Esophagus (tissue), 2 donors: ENCODE data around the gene ABCC9. TPM values are rescaled to one million over a fixed set of nuclear protein-coding genes. Genes with fewer than 3 reads are reported as not detected.

Experiments
- H3K27ac ChIP-seq, 2 donors: one replicate each; pipeline ENCODE4 v1.5.1; 2013; ENCODE audit warnings: low read depth in 2 of 2, mild to moderate bottlenecking in 2 of 2, inconsistent platforms in 1 of 2, low read length in 1 of 2, moderate library complexity in 1 of 2
- H3K27me3 ChIP-seq, 2 donors: one replicate each; pipeline ENCODE4 v1.6.1; 2013; ENCODE audit warnings: low read length in 2 of 2, control low read depth in 1 of 2, mild to moderate bottlenecking in 1 of 2; ENCODE audit not compliant: insufficient read depth in 2 of 2, control insufficient read depth in 1 of 2
- H3K36me3 ChIP-seq, 2 donors: one replicate each; pipeline ENCODE4 v1.6.1; 2013; ENCODE audit warnings: low read length in 1 of 2; ENCODE audit not compliant: control insufficient read depth in 2 of 2, insufficient read depth in 2 of 2
- H3K4me1 ChIP-seq, 2 donors: one replicate each; pipeline ENCODE4 v1.6.1; 2013; ENCODE audit warnings: low read length in 1 of 2; ENCODE audit not compliant: control insufficient read depth in 2 of 2, insufficient read depth in 2 of 2
- H3K4me3 ChIP-seq, 2 donors: one replicate each; pipeline ENCODE4 v1.5.1; 2013; ENCODE audit warnings: low read length in 2 of 2, mild to moderate bottlenecking in 2 of 2, low read depth in 1 of 2, moderate library complexity in 1 of 2
- H3K9me3 ChIP-seq, 2 donors: one replicate each; pipeline ENCODE4 v1.6.1; 2013; ENCODE audit warnings: mild to moderate bottlenecking in 2 of 2, low read depth in 1 of 2, low read length in 1 of 2, moderate library complexity in 1 of 2; ENCODE audit not compliant: control insufficient read depth in 2 of 2, insufficient read depth in 1 of 2
- WGBS, 2 donors: extraction: QIAGEN DNeasy Blood & Tissue Kit; methylation state at CpG; one replicate each; pipeline ENCODE4 v1.1.7; 2013; 5-methylcytosine and 5-hydroxymethylcytosine counted together
- polyA plus RNA-seq, 2 donors: library from polyadenylated mRNA; stranded (reverse); fragments of 200-250 nt; gene quantifications; one replicate each; pipeline ENCODE4 v1.2.3, GENCODE V29; 2013
- donor health status: healthy with polysubstance abuse.
- donor health status: Bipolar disorder and iron deficiency.

The ABCC9 gene
- polyA plus RNA-seq, 2 donors = 0.61 to 1.6 TPM

DNA sequence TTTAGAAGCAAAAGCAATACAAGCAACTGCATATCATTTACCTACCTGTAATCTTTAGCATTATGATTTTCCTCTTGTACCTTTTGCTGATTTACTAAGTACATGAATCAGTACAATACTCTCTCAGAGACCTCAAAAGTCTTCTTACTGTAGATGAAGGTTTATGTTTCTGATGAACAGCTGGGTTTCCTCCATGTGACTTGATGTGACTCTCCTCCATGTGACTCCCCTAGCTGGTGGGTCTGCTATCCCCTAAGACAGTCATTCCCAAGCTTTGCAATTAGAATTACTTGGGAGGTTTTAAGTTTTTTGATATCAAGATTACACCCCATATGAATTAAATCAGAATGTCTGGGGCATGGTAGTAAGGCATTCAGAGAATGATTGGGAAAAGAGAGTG, 32.0 kb upstream of the ABCC9 start:
- no peak overlapping the region for H3K4me3 ChIP-seq
- no peaks in the 10 kb centered on the region for H3K4me1 ChIP-seq
- H3K9me3 ChIP-seq = no peaks in the 10 kb centered on the region
- H3K36me3 ChIP-seq = no peaks in the 10 kb centered on the region
- no peak overlapping the region for H3K27ac ChIP-seq
- no peaks in the 10 kb centered on the region for H3K27me3 ChIP-seq

DNA sequence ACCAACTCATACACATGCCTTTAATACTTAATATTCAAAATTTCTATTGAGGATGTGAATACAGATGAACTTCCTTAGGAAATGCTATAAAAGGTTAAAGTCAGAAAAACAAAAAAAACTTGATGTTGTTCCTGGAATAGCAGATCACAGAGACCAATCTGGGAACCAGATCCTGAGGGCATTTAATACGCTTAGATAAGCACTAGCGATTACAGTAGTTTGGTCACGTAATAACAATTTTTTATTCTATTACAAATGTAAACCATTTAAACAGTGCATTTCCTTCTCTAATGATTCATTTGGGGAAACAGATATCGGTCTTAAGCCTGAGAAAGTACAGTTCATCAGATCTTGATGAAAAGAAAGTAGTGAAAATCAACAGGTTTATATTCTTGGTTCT, 30.8 kb upstream of the ABCC9 start:
- Histone ChIP-seq H3K9me3 (no peaks in the 10 kb centered on the region), H3K4me3 (no peak overlapping the region), H3K27ac (no peak overlapping the region), H3K4me1 (no peaks in the 10 kb centered on the region), H3K27me3 (no peaks in the 10 kb centered on the region), H3K36me3 (no peaks in the 10 kb centered on the region)
- 74 to 76% methylated on average over 4 of the region's 4 CpGs for WGBS, 2 donors

- H3K4me1 ChIP-seq = no peaks in the 10 kb centered on the region
- no peak overlapping the region for H3K4me3 ChIP-seq
- no peaks in the 10 kb centered on the region for H3K36me3 ChIP-seq
- no peak overlapping the region for H3K27ac ChIP-seq
- no peaks in the 10 kb centered on the region for H3K9me3 ChIP-seq
- H3K27me3 ChIP-seq = no peaks in the 10 kb centered on the region
- 13 to 14% methylated on average over 1 of the region's 1 CpG for WGBS, 2 donors
These were observed 30.1 kb upstream of the ABCC9 start for GRCh38 chr12:21971344-21971743.

GRCh38 chr12:21962821-21963220, 21.6 kb upstream of the ABCC9 start:
- Histone ChIP-seq H3K27me3 (no peaks in the 10 kb centered on the region), H3K27ac (no peak overlapping the region), H3K36me3 (no peaks in the 10 kb centered on the region), H3K4me3 (no peak overlapping the region), H3K4me1 (no peaks in the 10 kb centered on the region), H3K9me3 (no peaks in the 10 kb centered on the region)
- 91 to 96% methylated on average over 5 of the region's 5 CpGs for WGBS, 2 donors

- Histone ChIP-seq H3K4me3 (no peak overlapping the region), H3K9me3 (no peaks in the 10 kb centered on the region), H3K4me1 (no peaks in the 10 kb centered on the region), H3K27me3 (no peaks in the 10 kb centered on the region), H3K27ac (no peak overlapping the region), H3K36me3 (no peaks in the 10 kb centered on the region)
- WGBS, 2 donors = 86 to 96% methylated on average over 5 of the region's 5 CpGs
These were observed 21.0 kb upstream of the ABCC9 start for GRCh38 chr12:21962236-21962635.

DNA sequence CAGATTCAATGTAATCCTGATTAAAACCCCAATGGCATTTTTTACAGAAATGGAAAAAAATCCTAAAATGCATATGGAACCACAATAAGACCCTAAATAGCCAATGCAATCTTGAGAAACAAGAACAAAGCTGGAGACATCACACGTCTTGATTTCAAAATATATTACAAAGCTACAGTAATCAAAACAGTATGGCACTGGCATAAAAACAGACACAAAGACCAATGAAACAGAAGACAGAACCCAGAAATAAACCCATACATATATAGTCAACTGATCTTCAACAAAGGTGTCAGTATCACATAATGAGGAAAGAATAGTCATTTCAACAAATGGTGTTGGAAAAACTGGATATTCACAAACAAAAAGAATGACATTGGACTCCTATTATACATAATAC, 9.4 kb upstream of the ABCC9 start:
- Histone ChIP-seq H3K4me3 (no peak overlapping the region), H3K27ac (no peak overlapping the region), H3K4me1 (no peaks in the 10 kb centered on the region), H3K36me3 (no peaks in the 10 kb centered on the region), H3K27me3 (no peaks in the 10 kb centered on the region), H3K9me3 (peaks cover 6% of the 10 kb centered on the region in 2 donors)
- WGBS, 2 donors = 78 to 80% methylated on average over 1 of the region's 1 CpG

- H3K4me1 ChIP-seq = no peaks in the 10 kb centered on the region
- H3K27ac ChIP-seq = no peak overlapping the region
- H3K36me3 ChIP-seq = no peaks in the 10 kb centered on the region
- H3K4me3 ChIP-seq = no peak overlapping the region
- 28 to 55% methylated on average over 1 of the region's 1 CpG for WGBS, 2 donors
- peaks cover 6% of the 10 kb centered on the region in 2 donors for H3K9me3 ChIP-seq
- H3K27me3 ChIP-seq = no peaks in the 10 kb centered on the region
These were observed 7.8 kb upstream of the ABCC9 start for GRCh38 chr12:21949036-21949435.

- Histone ChIP-seq H3K4me1 (no peaks in the 10 kb centered on the region), H3K4me3 (no peak overlapping the region), H3K36me3 (no peaks in the 10 kb centered on the region), H3K27me3 (peaks cover 0 to 5% of the 10 kb centered on the region in 2 donors), H3K9me3 (peaks cover 6 to 10% of the 10 kb centered on the region in 2 donors), H3K27ac (no peak overlapping the region)
These were observed 5.8 kb upstream of the ABCC9 start for GRCh38 chr12:21946983-21947382.

DNA sequence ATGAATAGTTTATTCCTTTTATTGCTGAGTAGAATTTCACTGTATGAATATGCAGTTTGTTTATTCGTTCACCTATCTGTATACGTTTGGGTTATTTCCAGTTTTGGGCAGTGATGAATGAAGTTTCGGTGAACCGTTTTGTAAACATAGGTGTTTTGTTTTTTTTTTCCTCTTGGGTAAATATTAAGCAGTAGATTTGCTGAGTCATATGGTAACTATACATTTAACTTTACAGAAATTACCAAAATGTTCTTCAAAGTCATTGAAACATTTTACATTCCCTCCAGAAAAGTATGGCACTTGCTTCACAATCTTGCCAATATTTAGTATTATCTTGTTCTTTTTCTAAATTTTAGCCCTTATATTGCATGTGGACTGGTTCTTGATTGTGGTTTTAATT, 3.8 kb upstream of the ABCC9 start:
- H3K27ac ChIP-seq = no peak overlapping the region
- 70 to 78% methylated on average over 4 of the region's 4 CpGs for WGBS, 2 donors
- H3K36me3 ChIP-seq = no peaks in the 10 kb centered on the region
- no peak overlapping the region for H3K4me3 ChIP-seq
- peaks cover 6 to 10% of the 10 kb centered on the region in 2 donors for H3K9me3 ChIP-seq
- H3K4me1 ChIP-seq = no peaks in the 10 kb centered on the region
- H3K27me3 ChIP-seq = peaks cover 0 to 8% of the 10 kb centered on the region in 2 donors

DNA sequence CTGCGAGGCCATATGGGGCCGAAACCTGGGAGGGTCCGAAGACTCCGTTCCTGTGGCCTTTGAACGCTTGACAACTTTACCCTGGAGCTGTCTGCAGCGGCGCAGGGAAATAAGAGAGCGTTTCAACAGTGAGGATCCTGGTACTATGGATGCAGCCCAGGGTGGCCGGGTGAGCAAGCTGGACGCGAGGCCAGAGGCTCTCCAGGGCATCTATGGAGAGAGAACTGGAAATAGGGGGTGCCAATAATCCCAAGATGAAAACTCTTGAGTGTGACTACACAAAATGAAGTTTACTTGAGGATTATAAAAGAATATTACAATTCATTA, 1.1 kb upstream of the ABCC9 start:
- Histone ChIP-seq H3K4me1 (no peaks in the 10 kb centered on the region), H3K27me3 (peaks cover 0 to 8% of the 10 kb centered on the region in 2 donors), H3K27ac (peak overlapping the region in 1 of 2 donors; percentile 75), H3K36me3 (no peaks in the 10 kb centered on the region), H3K4me3 (peak overlapping the region in 1 of 2 donors; percentile 42), H3K9me3 (peaks cover 6 to 10% of the 10 kb centered on the region in 2 donors)
- 32% methylated on average over 11 of the region's 11 CpGs for WGBS, 2 donors
